GM21825 (cell line): ENCODE measurements around the gene MLXIP.

Source experiments
- ATAC-seq: cut with Tn5 transposase; IDR thresholded peaks from one replicate; pipeline ENCODE4 v1.9.1; 2021; ENCODE audit warnings: mild to moderate bottlenecking, moderate library complexity; ENCODE audit not compliant: unreplicated experiment

Gene MLXIP

DNA sequence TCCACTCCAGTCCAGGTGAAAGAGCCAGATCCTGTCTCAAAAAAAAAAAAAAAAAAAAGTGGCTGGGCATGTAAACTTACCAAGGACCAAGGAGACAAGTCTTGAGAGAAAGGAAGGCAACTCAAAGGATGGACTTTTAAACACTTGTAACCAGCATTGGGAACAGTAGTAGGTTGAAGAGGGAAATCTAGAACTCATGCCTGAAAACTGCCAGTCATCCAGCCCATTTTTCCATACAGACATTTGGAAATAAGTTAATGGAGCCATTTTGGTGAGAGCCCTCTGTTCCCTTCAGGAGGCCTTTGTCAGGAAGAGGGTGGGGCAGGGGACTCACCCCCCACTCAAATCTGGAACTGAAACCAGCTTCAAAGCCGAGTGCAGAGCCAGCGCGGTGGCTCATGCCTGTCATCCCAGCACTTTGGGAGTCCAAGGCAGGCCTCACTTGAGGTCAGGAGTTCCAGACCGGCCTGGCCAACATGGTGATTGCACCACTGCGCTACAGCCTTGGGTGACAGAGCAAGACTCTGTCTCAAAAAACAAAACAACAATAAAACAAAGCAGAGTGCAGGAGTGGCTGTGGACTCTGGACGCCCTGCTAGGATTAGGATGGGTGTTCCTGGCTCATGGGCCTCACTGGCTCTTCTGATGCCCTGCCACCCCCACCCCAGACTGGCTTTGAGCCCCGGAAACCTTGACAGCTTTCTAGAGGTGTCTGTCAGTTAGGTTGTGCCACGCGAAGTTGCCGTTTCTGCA, 1.6 kb upstream of the MLXIP start:
- ATAC-seq: no peak

- no peak for ATAC-seq
Observed at GRCh38 chr12:122079033-122079531, 526 bp downstream of the MLXIP start.

GRCh38 chr12:122079532-122080081, 1.1 kb downstream of the MLXIP start:
- ATAC-seq: no peak

DNA sequence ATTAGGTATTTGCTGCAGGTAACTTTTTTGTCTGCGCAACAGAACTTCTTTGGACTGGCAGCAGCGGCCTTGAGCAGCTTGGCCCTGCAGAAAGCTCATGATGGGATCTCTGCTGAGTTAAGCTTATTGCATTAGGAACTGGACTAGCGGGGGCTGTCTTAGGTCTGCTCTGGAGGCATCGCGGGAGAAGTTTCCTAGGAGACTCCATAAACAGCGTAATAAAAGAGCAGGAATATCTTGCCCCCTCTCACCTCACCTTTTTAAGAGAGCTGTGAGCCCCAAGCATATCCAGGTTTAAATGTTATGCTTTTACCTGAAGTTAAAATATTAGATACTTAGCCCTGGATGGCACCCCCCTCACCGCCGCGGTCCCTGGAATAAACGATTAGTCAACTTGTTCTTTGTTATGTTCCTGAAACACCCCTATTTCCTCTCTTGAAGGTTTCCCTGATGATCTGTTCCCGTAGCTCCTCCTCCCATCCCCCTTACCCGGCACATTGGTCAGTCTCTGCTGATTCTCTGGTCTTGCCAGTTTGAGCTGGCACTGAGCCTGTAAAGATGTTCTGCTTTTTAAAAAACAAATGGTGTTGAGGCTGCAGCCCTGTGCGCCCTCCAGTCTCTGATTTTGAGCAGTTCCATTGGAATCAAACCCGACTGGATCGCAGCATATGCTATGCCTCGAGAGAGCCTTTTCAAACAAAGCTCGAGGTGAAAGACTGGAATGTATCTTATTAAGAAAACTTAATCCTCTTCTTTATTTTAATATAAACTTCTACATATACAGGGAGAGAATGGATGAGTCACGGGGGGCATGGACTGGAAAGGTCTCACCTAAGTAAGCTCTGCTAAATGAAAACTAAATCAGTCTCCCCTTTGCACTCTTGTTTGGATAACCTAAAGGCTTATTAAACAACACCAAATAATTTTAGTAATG, 1.9 kb downstream of the MLXIP start:
- no peak for ATAC-seq

DNA sequence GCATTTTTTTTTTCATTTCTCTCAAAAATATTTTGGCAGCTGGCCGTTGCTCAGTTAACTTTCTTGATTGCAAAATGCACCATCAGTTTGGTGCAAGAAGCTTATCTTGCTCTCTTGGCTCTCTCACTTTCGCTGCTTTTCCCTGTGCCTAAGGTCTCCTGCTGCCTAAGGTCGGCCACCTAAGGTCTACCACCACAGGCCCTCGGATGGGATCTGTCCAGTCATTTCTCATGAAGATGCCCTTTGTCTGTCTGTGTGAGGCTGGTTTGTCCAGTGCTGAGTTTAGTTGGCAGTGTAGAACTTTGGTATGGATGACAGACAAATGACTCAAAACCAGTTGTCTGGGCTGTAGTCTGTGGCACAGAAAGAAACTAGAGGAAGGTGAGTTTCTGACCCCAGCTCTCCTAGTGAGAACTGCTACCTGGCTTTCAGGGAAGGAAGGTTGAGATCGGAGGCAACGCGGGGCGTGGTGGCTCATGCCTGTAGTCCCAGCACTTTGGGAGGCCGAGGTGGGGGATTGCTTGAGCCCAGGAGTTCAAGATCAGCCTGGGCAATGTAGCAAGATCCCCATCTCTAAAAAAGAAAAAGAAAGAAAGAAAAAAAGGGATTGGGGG, 2.6 kb downstream of the MLXIP start:
- no peak for ATAC-seq

DNA sequence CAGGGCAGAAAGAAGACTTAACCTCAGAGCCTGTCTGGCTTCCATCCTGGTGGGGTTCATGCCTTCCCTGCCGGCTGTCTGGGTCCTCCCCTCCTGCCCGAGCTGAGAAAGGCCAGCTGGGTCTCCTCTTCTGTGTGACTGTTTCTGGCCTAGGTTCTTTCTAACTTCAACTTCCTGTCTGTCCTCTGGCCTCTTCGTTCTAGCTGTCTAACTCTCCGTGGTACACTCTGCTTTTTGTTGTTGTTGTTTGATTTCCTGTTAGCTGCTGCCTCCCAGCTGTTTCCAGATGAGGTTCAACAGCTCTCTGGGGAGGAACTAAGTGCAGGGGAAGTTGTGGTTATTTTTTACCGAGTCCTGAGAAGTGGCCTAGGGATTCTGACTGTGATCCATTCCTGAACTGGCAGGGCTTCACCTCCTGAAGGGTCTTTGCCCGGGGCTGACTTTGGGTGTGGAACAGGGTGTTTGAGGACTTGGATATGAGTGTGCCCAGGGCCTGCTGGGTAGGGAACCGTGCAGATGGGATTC, 3.2 kb downstream of the MLXIP start:
- ATAC-seq: peak; percentile 38

DNA sequence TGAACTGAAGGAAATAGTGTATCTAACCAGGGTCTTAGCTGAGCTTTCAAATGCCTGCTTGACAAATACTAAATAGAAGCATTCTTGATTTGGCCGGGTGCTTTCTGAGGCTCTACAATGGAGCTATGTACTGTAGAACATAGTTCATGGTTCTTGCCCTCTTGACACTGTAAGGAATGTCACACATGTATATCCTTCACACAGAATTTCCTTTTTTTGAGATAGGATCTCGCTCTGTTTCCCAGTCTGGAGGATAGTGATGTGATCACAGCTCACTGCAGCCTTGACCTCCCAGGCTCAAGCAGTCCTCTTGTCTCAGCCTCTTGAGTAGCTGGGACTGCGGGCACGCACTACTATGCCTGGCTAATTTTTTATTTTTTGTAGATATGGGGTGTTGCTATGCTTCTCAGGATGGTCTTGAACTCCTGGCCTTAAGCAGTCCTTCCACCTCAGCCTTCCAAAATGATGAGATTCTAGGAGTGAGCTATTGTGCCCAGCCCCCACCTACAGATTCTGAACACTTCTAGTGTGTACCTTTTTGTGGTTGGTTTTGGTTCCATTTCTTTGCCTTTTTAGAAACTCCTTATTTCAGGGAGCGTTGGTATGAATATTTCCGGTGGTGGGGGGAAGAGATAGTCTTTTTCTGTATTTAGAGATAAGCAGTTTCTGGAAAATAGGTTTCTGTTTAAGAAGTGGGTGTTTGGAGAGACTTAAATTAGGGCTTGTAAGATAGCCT, 4.2 kb downstream of the MLXIP start:
- no peak for ATAC-seq

- ATAC-seq: no peak
Observed at GRCh38 chr12:122084857-122085405, 6.4 kb downstream of the MLXIP start.

DNA sequence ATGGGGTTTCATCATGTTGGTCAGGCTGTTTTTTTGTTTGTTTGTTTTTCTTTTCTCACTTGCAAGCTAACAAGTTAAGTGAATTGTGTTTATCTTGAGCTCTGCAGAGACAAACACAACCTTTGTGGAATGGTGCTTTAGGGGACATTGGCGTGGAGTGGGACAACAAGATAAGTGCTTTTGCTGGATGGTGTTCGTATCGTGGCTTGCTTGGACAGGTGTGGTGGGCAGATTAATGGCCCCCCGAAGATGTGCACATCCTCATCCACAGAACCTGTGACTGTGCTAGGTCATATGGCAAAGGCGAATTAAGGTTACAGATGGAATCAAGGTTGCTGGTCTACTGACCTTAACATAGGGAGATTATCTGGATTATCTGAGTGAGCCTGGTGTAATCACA, 7.0 kb downstream of the MLXIP start:
- no peak for ATAC-seq

- ATAC-seq: no peak
Observed at GRCh38 chr12:122086116-122086515, 7.6 kb downstream of the MLXIP start.

GRCh38 chr12:122086641-122087285, 8.2 kb downstream of the MLXIP start:
- ATAC-seq: no peak

DNA sequence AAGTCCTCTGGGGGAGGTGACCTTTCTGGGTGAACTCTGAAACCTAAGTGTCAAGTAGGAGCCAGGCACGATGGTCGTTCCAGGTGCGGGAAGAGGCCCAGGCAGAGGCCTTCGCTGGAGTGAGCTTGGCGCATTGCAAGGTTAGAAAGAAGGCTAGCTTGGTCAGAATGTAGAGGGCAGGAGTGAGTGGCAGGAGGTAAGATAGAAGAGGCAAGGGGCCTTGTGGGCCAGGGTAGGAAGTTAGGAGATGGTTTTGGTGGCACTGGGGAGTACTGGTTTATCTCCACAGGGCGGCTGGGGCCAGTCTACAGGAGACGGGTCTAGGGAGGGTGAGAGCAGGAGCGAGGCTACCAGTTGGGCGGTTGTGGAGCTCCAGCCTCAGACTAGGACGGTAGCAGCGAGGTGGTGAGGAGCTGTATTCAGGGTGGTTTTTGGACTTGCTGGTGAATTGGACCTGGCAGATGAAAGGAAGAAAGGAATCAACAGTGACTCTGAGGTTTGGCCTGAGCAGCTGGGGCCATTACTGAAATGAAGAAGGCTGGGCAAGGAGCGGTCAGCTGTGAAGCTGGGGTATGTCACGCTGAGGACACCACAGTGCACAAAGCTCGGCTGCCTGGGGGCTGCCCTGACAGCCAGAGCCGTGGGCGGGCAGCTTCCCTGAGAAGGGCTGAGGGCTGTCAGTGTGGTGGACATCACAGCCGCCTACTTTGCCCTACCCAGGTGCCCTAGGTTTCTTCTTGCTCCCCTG, 9.0 kb downstream of the MLXIP start:
- ATAC-seq: no peak

GRCh38 chr12:122088179-122088810, 9.7 kb downstream of the MLXIP start:
- ATAC-seq: no peak

- ATAC-seq: no peak
Observed at GRCh38 chr12:122089077-122089476, 10.5 kb downstream of the MLXIP start.

DNA sequence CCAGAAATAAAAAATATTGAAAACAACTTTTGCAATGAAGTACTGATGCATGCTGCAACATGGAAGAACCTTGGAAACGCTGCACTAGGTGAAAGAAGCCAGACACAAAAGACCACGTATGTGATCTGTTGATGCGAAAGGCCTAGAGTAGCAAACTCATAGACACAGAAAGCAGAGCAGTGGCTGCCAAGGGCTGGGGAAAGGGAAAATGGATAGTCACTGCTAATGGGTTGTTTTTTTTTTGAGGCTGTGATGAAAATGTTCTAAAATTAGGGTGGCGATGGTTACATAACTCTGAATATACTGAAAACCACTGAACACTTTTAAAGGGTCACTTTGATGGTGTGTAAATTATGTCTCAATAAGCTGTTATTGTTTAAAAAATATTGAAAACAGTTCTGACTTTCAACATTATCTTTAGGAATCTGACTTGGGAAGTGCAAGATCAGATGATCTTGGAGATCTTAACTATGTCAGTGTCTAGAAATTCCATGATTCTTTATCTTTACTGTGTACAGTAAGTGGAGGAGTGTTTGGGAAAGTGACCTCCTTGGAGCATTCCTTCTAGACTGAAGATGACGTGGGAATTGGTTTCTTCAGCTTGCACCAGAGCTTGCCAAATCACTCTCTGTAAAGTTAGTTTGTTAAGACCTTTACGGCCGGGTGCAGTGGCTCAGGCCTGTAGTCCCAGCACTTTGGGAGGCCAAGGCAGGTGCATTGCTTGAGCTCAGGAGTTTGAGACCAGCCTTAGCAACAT, 12.4 kb downstream of the MLXIP start:
- ATAC-seq: no peak

GRCh38 chr12:122093098-122093883, 14.7 kb downstream of the MLXIP start:
- no peak for ATAC-seq
